ENCODE results near the gene PREB. TPM values are rescaled to one million over a fixed set of nuclear protein-coding genes. Genes with fewer than 3 reads are reported as not detected.

PREB gene
- polyA plus RNA-seq, 3 donors: 51.5 to 55.3 (median 51.7) TPM

- DNase-seq (ENCODE audit: low read depth in 3 of 3, low spot score in 2 of 3): no peak
These were observed 50.8 kb downstream of the PREB start for GRCh38 chr2:27083410-27084296.

- no peak for DNase-seq (ENCODE audit: low read depth in 3 of 3, low spot score in 2 of 3)
These were observed 51.5 kb downstream of the PREB start for GRCh38 chr2:27082773-27083409.

- no peak for DNase-seq (ENCODE audit: low read depth in 3 of 3, low spot score in 2 of 3)
These were observed 52.3 kb downstream of the PREB start for GRCh38 chr2:27081984-27082772.

Other genes starting within 250 kb of the PREB start
- 10 to 100 TPM; 10.6 to 11.9 (median 11.4) TPM for gene MAPRE3, start 164.0 kb downstream of the PREB start, polyA plus RNA-seq (ENCODE audit: insufficient read length in 3 of 3)
- gene TMEM214, start 101.7 kb downstream of the PREB start, polyA plus RNA-seq (ENCODE audit: insufficient read length in 3 of 3): 10 to 100 TPM; 51.3 to 54.4 (median 52.8) TPM
- 10 to 100 TPM; 60.9 to 64.2 (median 61.0) TPM for gene AGBL5, start 83.0 kb downstream of the PREB start, polyA plus RNA-seq (ENCODE audit: insufficient read length in 3 of 3)
- gene OST4, start 63.0 kb downstream of the PREB start, polyA plus RNA-seq (ENCODE audit: insufficient read length in 3 of 3): 100 to 1,000 TPM; 229 to 284 (median 261) TPM
- 10 to 100 TPM; 61.8 to 70.7 (median 70.5) TPM for gene EMILIN1, start 56.0 kb downstream of the PREB start, polyA plus RNA-seq (ENCODE audit: insufficient read length in 3 of 3)
- 10 to 100 TPM; 39.5 to 54.9 (median 54.8) TPM for gene KHK, start 47.9 kb downstream of the PREB start, polyA plus RNA-seq (ENCODE audit: insufficient read length in 3 of 3)
- 1 to 10 TPM; 5.0 to 5.8 (median 5.3) TPM for gene CGREF1, start 15.5 kb downstream of the PREB start, polyA plus RNA-seq (ENCODE audit: insufficient read length in 3 of 3)
- 1 to 10 TPM in 2 of 3 donors, under 1 TPM in 1; 0.88 to 1.4 (median 1.3) TPM for gene ABHD1, start 10.8 kb downstream of the PREB start, polyA plus RNA-seq (ENCODE audit: insufficient read length in 3 of 3)
- gene PRR30, start 4.8 kb upstream of the PREB start, polyA plus RNA-seq (ENCODE audit: insufficient read length in 3 of 3): not detected
- gene TCF23, start 14.4 kb upstream of the PREB start, polyA plus RNA-seq (ENCODE audit: insufficient read length in 3 of 3): under 1 TPM; 0.62 to 0.93 (median 0.68) TPM
- gene ATRAID, start 77.4 kb upstream of the PREB start, polyA plus RNA-seq (ENCODE audit: insufficient read length in 3 of 3): 100 to 1,000 TPM; 164 to 175 (median 169) TPM
- 10 to 100 TPM; 32.9 to 37.4 (median 36.7) TPM for gene SLC5A6, start 77.6 kb upstream of the PREB start, polyA plus RNA-seq (ENCODE audit: insufficient read length in 3 of 3)
- gene CAD, start 82.7 kb upstream of the PREB start, polyA plus RNA-seq (ENCODE audit: insufficient read length in 3 of 3): 10 to 100 TPM; 40.8 to 42.0 (median 41.9) TPM
- 1 to 10 TPM; 4.4 to 6.0 (median 5.5) TPM for gene SLC30A3, start 128.4 kb upstream of the PREB start, polyA plus RNA-seq (ENCODE audit: insufficient read length in 3 of 3)
- gene DNAJC5G, start 140.8 kb upstream of the PREB start, polyA plus RNA-seq (ENCODE audit: insufficient read length in 3 of 3): under 1 TPM; 0.47 to 0.76 (median 0.58) TPM
- 1 to 10 TPM; 3.2 to 3.9 (median 3.6) TPM for gene TRIM54, start 147.8 kb upstream of the PREB start, polyA plus RNA-seq (ENCODE audit: insufficient read length in 3 of 3)
- under 1 TPM; 0.19 to 0.59 (median 0.36) TPM for gene UCN, start 173.8 kb upstream of the PREB start, polyA plus RNA-seq (ENCODE audit: insufficient read length in 3 of 3)
- 10 to 100 TPM; 70.9 to 85.0 (median 77.1) TPM for gene MPV17, start 188.5 kb upstream of the PREB start, polyA plus RNA-seq (ENCODE audit: insufficient read length in 3 of 3)
- gene GTF3C2, start 222.1 kb upstream of the PREB start, polyA plus RNA-seq (ENCODE audit: insufficient read length in 3 of 3): 10 to 100 TPM; 64.5 to 71.2 (median 67.7) TPM
- gene EIF2B4, start 235.7 kb upstream of the PREB start, polyA plus RNA-seq (ENCODE audit: insufficient read length in 3 of 3): 10 to 100 TPM; 50.9 to 55.0 (median 51.2) TPM
- 100 to 1,000 TPM; 100 to 114 (median 106) TPM for gene SNX17, start 236.0 kb upstream of the PREB start, polyA plus RNA-seq (ENCODE audit: insufficient read length in 3 of 3)
- 10 to 100 TPM; 16.9 to 19.1 (median 16.9) TPM for gene ZNF513, start 246.1 kb upstream of the PREB start, polyA plus RNA-seq (ENCODE audit: insufficient read length in 3 of 3)